GM20000 (cell line): ENCODE measurements around the gene GMPR2.

Experiments
- DNase-seq: peaks from one replicate; pipeline ENCODE4 v3.0.0; 2012; ENCODE audit warnings: low spot score
- CTCF ChIP-seq: IDR thresholded peaks from 2 replicates; pipeline ENCODE4 v1.5.1; 2012; ENCODE audit warnings: mild to moderate bottlenecking, control low read depth; ENCODE audit errors: extremely low read depth, missing control alignments

Gene GMPR2

DNA sequence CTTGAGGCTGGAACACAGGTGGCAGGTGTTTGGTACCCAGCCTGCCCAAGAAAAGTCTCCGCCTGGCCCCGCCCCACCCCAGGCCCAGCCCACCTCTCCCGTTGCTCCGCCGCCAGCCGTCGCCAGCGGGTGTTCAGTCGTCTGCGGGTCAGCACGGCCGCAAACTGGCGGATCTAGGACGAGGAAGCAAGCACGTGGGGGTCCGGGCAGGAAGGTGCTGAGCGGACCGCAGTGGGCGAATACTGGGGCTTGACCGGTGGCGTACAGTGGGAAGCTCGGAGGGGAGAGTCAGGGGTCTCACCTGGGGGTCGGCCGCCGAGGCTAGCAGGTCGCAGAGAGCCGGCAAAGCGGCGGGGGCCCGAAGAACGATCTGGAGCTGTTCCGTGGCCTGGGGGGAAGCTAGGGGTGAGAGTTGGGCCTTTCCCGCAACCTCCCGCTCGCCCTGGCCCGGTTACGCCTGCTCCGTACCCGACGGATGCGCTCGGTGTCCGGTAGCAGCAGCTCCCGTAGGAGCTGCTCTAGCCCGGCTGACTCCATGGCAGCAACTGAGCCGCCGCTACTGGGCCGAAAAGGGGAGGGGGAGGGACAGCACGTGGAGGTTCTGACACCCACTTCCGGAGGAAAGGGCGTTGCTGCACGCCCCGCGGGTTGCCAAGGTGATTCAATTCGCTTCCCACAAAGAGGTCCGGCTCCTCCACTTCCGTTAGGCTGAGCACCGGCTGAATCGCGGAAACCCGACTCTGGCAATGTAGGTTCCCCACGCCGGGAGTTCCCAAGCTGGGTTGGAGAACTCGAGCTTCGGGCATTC lies 44.3 kb upstream of the GMPR2 start, which contains the start of gene IPO4:
Gene IPO4 (minus strand): TSS at position 566 of the 808 bp plus-strand sequence. CDS start 29 bp downstream, at position 537.
- peak; percentile 98 for DNase-seq
- no peak for TF ChIP-seq CTCF

GRCh38 chr14:24189059-24189375 lies 43.7 kb upstream of the GMPR2 start:
- TF ChIP-seq CTCF = no peak

GRCh38 chr14:24189460-24189859 lies 43.3 kb upstream of the GMPR2 start:
- DNase-seq = no peak
- TF ChIP-seq CTCF = no peak

More at GRCh38 chr14:24189059-24189375, 43.7 kb upstream of the GMPR2 start:
- DNase-seq = no peak

DNA sequence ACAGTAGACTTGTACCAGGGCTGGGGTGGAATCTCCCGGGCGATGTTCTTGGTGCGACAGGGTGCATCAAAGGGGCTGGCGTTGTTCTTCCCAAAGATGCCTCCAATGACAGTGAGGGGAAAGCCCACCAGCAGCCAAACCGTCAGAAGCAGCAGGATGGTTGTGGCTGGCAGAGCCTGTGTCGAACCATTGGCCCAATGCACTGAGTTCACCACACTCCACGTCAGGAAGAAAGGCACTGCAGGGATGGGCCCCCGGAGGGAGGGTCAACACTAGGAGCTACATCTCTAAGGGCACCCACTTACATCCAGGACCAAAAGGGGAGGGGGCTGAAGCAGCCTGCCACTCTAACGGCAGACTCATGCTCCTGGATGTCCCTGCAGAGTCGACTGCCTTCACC lies 42.3 kb upstream of the GMPR2 start:
- DNase-seq = no peak
- no peak for TF ChIP-seq CTCF

DNA sequence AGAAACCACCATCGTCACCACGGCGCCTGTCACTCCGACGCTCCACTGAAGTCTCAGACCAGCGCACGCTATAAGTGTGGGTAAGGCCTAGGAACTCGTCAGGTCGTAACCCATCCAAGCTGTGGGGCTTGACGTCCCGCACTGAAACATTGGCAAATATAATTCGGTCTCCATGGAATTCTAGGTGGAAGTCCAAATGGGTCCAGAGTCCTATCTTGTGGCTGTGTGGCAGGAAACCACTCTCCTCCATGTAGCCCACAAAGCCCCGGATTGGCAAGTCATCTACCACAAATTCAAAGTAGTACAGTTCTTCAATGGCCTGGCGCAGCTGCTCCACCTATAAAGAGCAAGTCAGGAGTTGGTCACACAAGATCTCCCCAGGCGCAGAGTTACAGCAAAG lies 39.8 kb upstream of the GMPR2 start:
- no peak for TF ChIP-seq CTCF
- no peak for DNase-seq

DNA sequence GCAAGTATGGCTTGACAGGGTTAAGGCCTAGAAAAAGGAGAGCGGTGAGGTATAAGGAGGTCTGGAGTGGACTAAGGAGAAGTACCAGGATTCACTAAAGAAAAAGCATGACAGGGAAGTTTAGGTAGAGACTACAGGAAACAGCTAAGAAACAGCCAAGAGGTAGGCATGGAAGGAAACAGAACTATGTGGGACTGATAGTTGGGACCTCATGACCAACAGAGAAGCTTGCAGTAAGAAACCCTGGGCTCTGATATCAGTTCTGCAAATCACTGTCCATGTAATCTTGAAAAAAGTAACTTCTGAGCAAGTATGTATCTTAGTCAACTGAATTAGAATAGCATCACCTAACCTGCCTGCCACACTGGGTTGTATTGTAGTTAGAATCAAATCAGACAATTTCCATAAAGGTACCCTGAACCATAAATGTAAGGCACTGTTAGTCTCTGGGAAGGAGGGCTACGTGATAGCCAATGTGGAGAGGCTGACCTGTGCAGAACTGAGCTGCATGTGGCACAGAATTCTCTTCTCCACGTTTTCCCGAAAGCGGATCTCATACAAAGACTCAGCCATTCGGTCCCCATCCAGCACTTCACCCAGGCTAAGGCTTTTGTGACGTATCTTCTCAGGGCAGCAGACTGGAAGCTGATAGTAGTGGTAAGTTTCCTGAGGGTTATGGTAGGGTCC lies 38.4 kb upstream of the GMPR2 start:
- TF ChIP-seq CTCF = no peak

GRCh38 chr14:24194873-24195185 lies 37.9 kb upstream of the GMPR2 start:
- TF ChIP-seq CTCF = no peak
- no peak for DNase-seq

More for the DNA sequence above, 38.4 kb upstream of the GMPR2 start:
- no peak for DNase-seq
